OCI-M2 (cell line): ENCODE data around the gene LIMS2.

Source experiments
- DNase-seq: peaks from one replicate; lab custom pipeline; 2025; ENCODE audit not compliant: unreplicated experiment; lab: John Stamatoyannopoulos, UW

Gene LIMS2

GRCh38 chr2:127659408-127660290 is 15.7 kb downstream of the LIMS2 start:
- DNase-seq = no peak

- no peak for DNase-seq
Measured at GRCh38 chr2:127658641-127659407, 16.5 kb downstream of the LIMS2 start.

- no peak for DNase-seq
Measured at GRCh38 chr2:127658146-127658545, 17.2 kb downstream of the LIMS2 start.

- no peak for DNase-seq
Measured at GRCh38 chr2:127657232-127657595, 18.1 kb downstream of the LIMS2 start.

- no peak for DNase-seq
Measured at GRCh38 chr2:127656569-127657231, 18.6 kb downstream of the LIMS2 start.

GRCh38 chr2:127655209-127656073 is 19.9 kb downstream of the LIMS2 start:
- no peak for DNase-seq

- no peak for DNase-seq
Measured at GRCh38 chr2:127654838-127655175, 20.5 kb downstream of the LIMS2 start.

- no peak for DNase-seq
Measured at GRCh38 chr2:127654084-127654837, 21.1 kb downstream of the LIMS2 start.

GRCh38 chr2:127653421-127654083 is 21.8 kb downstream of the LIMS2 start:
- DNase-seq = no peak

GRCh38 chr2:127652786-127653357 is 22.5 kb downstream of the LIMS2 start:
- DNase-seq = no peak

GRCh38 chr2:127651971-127652550 is 23.3 kb downstream of the LIMS2 start:
- DNase-seq = no peak

- no peak for DNase-seq
Measured at GRCh38 chr2:127651381-127651809, 23.9 kb downstream of the LIMS2 start.

- DNase-seq = no peak
Measured at GRCh38 chr2:127650785-127651380, 24.4 kb downstream of the LIMS2 start.

- DNase-seq = no peak
Measured at GRCh38 chr2:127650041-127650784, 25.1 kb downstream of the LIMS2 start.

GRCh38 chr2:127649684-127650040 is 25.7 kb downstream of the LIMS2 start:
- DNase-seq = peak; percentile 30

GRCh38 chr2:127649100-127649611 is 26.2 kb downstream of the LIMS2 start:
- no peak for DNase-seq

GRCh38 chr2:127648321-127648720 is 27.0 kb downstream of the LIMS2 start:
- no peak for DNase-seq
